Brain microvascular endothelial cell (primary cell): ENCODE data around the gene THSD7B.

ENCODE experiments used
- DNase-seq: peaks from one replicate; pipeline ENCODE4 v3.0.0-alpha.2; 2020
- H3K27ac ChIP-seq: fragments of 250-450 bp; sonication (Bioruptor Pico); 2 replicates; pipeline ENCODE4 v1.5.1; 2020; ENCODE audit warnings: mild to moderate bottlenecking, moderate library complexity
- H3K27me3 ChIP-seq: fragments of 250-450 bp; sonication (Bioruptor Pico); replicated peaks from 2 replicates; pipeline ENCODE4 v1.5.1; 2020; ENCODE audit warnings: mild to moderate bottlenecking
- H3K36me3 ChIP-seq: fragments of 250-450 bp; sonication (Bioruptor Pico); replicated peaks from 2 replicates; pipeline ENCODE4 v1.5.1; 2020; ENCODE audit warnings: mild to moderate bottlenecking
- H3K4me3 ChIP-seq: 2 replicates; pipeline ENCODE4 v1.5.1; 2011; ENCODE audit warnings: low read depth, mild to moderate bottlenecking, control low read depth, low read length, moderate library complexity
- in situ Hi-C: cut with HindIII; loops from 2 replicates; pipeline ENCODE4 v1.10.0; 2017; ENCODE audit warnings: low sequenced_read_pairs, low pct_ligation_motif_present
- TF ChIP-seq, protein P1 (sequence below): IDR thresholded peaks from 2 replicates; pipeline ENCODE4 v1.5.1; 2011; ENCODE audit warnings: low read depth, mild to moderate bottlenecking, moderate library complexity, low read length, control low read depth, inconsistent platforms; ENCODE audit errors: missing control alignments

The THSD7B gene

DNA sequence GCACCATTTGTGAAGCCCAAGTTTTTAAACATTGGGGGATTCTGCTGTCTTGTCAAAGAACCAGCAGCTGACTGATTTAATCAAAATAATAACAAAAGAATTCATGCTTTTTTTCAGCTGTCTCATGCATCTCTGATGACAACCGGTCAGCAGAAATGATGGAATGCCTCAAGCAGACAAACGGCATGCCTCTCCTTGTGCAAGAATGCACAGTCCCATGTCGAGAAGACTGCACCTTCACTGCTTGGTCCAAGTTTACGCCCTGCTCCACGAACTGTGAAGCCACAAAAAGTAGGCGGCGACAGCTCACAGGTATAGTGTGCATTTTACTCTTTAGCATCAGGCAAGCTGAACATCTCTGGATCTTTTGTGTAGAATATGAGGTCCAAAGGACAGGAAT is 640.2 kb downstream of the THSD7B start:
- no peaks in the 10 kb centered on the region for H3K27me3 ChIP-seq
- TF ChIP-seq, protein P1, sequence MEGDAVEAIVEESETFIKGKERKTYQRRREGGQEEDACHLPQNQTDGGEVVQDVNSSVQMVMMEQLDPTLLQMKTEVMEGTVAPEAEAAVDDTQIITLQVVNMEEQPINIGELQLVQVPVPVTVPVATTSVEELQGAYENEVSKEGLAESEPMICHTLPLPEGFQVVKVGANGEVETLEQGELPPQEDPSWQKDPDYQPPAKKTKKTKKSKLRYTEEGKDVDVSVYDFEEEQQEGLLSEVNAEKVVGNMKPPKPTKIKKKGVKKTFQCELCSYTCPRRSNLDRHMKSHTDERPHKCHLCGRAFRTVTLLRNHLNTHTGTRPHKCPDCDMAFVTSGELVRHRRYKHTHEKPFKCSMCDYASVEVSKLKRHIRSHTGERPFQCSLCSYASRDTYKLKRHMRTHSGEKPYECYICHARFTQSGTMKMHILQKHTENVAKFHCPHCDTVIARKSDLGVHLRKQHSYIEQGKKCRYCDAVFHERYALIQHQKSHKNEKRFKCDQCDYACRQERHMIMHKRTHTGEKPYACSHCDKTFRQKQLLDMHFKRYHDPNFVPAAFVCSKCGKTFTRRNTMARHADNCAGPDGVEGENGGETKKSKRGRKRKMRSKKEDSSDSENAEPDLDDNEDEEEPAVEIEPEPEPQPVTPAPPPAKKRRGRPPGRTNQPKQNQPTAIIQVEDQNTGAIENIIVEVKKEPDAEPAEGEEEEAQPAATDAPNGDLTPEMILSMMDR = no peak
- no peak overlapping the region for H3K4me3 ChIP-seq
- H3K27ac ChIP-seq = no peak overlapping the region
- DNase-seq = no peak
- in situ Hi-C loops = no loop called here
- no peaks in the 10 kb centered on the region for H3K36me3 ChIP-seq

DNA sequence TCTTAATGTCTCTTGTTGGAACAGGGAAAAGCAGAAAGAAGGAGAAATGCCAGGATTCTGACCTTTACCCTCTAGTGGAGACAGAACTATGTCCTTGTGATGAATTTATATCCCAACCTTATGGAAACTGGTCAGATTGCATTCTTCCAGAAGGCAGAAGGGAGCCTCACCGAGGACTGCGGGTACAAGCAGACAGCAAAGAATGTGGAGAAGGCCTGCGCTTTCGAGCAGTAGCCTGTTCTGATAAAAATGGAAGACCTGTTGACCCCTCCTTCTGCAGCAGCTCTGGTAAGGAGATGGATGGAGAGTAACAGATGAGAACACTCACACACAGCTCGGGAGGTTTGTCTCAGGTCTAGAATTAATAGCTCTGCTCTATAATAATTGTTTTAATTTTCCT is 646.2 kb downstream of the THSD7B start:
- Histone ChIP-seq H3K27me3 (no peaks in the 10 kb centered on the region), H3K27ac (no peak overlapping the region), H3K36me3 (no peaks in the 10 kb centered on the region), H3K4me3 (no peak overlapping the region)
- TF ChIP-seq, protein P1 = no peak
- DNase-seq = no peak
- in situ Hi-C loops = no loop called here

DNA sequence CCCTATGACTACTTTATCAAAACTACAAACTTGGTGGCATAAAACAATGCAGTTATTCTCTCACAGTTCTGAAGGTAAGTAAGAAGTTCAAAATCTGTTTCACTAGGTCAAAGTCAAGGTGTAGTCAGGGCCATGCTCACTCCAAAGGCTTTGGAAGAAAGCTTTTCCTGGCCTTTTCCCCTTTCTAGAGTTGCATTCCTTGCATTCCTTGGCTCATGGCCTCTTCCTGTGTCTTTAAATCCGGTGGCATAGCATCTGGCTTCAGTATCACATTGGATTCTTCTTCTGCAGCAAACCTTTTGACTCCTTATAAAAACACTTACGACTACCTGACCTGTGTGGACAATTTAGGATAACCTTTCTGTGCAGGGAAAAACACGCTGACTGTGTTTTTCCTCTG is 655.4 kb downstream of the THSD7B start:
- H3K4me3 ChIP-seq = no peak overlapping the region
- no peak overlapping the region for H3K27ac ChIP-seq
- H3K36me3 ChIP-seq = no peaks in the 10 kb centered on the region
- no peaks in the 10 kb centered on the region for H3K27me3 ChIP-seq
- in situ Hi-C loops = no loop called here
- no peak for DNase-seq
- TF ChIP-seq, protein P1 = no peak

DNA sequence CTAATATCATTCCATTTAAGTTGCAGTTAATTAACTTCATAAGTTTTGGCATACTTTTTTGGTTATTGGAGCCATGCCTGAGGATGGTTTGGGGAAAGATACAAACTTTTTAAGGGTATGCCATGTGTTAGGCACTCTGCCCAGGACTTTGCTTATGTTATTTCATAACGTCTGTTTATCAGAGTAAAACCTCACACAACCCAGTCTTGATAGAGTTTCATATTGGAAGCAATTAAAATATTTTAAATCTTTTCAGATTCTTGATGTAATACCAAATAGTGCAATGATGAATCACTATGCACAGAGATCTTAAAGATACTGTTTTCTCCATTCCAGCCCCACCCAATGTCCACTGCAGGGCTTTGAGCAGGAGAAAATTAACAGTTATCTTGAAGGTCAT is 669.8 kb downstream of the THSD7B start:
- in situ Hi-C loops = no loop called here
- no peaks in the 10 kb centered on the region for H3K36me3 ChIP-seq
- H3K4me3 ChIP-seq = no peak overlapping the region
- no peak overlapping the region for H3K27ac ChIP-seq
- peak; percentile 11 for DNase-seq
- TF ChIP-seq, protein P1 = no peak
- H3K27me3 ChIP-seq = no peaks in the 10 kb centered on the region

DNA sequence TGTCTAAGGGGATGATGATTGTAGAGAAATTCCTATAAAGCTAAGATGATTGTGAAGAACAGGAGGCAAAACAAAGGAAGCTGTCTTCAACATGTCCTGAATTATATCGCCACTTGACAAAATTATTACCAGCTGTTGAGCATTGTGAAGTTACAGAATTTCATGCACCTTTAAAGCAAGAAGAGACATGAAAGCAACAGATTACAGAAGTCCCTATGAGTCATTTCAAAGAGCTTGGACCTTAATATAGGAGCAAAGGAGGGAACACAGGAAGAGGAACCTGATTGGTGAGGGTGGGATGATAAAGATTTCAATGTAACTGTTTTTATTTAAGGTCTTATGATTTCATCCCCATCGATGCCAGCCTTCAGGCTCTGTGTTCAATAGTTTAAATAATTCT is 672.0 kb downstream of the THSD7B start:
- H3K4me3 ChIP-seq = no peak overlapping the region
- no peak overlapping the region for H3K27ac ChIP-seq
- no peak for DNase-seq
- TF ChIP-seq, protein P1 = no peak
- in situ Hi-C loops = no loop called here
- no peaks in the 10 kb centered on the region for H3K36me3 ChIP-seq
- H3K27me3 ChIP-seq = no peaks in the 10 kb centered on the region

DNA sequence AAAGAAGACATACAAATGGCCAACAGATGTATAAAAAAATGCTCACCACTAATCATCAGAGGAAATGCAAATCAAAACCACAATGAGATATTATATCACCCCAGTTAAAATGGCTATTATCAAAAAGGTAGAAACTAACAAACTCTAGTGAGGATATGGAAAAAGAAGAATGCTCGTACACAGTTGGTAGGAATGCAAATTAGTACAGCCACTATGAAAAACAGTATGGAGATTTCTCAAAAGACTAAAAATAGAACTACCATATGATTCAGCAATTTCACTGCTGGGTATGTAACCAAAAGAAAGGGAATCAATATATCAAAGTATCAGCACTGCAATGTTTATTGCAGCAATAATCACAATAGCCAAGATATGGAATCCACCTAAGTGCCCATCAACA is 679.6 kb downstream of the THSD7B start:
- in situ Hi-C loops = no loop called here
- H3K27me3 ChIP-seq = no peaks in the 10 kb centered on the region
- no peak overlapping the region for H3K27ac ChIP-seq
- H3K4me3 ChIP-seq = no peak overlapping the region
- no peaks in the 10 kb centered on the region for H3K36me3 ChIP-seq
- DNase-seq = no peak
- TF ChIP-seq, protein P1 = no peak
